T-helper 1 cell treated with Interleukin-12 subunit alpha and Interleukin-12 subunit beta and Interleukin-4 antibody, amounts not matched to agents 30 μg/mL and 1 μg/mL, for 36 hours (primary cell): ENCODE results near the gene CAPN2.
"Not testable (repeated sequence)": the region's sequence is repeated elsewhere in the genome, so short reads cannot be mapped to it uniquely, and the experiment has no call there.

Source experiments
- H3K27ac Mint-ChIP-seq: one replicate; pipeline ENCODE4 v1.8.0; 2021; ENCODE audit warnings: mild to moderate bottlenecking, mixed read lengths
- H3K27me3 Mint-ChIP-seq: one replicate; pipeline ENCODE4 v1.8.0; 2021; ENCODE audit warnings: low read depth, mixed read lengths
- H3K36me3 Mint-ChIP-seq: one replicate; pipeline ENCODE4 v1.8.0; 2021; ENCODE audit warnings: low read depth, mixed read lengths
- H3K4me1 Mint-ChIP-seq: one replicate; pipeline ENCODE4 v1.8.0; 2021; ENCODE audit warnings: low read depth, mixed read lengths
- H3K4me3 Mint-ChIP-seq: one replicate; pipeline ENCODE4 v1.8.0; 2021; ENCODE audit warnings: mild to moderate bottlenecking, moderate library complexity, mixed read lengths
- H3K9me3 Mint-ChIP-seq: one replicate; pipeline ENCODE4 v1.8.0; 2021; ENCODE audit warnings: mixed read lengths

CAPN2 gene

DNA sequence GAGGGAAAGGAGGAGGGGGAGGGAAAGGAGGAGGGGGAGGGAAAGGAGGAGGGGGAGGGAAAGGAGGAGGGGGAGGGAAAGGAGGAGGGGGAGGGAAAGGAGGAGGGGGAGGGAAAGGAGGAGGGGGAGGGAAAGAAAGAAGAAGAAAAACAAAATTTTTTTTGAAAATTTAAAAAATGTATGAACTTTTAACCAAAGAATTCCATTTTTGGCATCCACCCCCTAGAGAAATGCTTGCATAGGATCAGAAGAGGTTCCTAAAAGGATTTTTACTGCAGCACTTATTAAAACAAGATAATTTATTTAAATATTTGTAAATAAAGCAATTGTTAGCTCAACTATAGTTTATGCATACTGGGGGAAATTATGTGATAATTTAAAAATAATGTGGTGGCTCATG is 104.9 kb downstream of the CAPN2 start:
- H3K9me3 Mint-ChIP-seq, H3K27ac Mint-ChIP-seq, H3K4me3 Mint-ChIP-seq, H3K27me3 Mint-ChIP-seq: not testable (repeated sequence)
- H3K4me1 Mint-ChIP-seq = peaks cover 23% of the 10 kb centered on the region
- peaks cover 18% of the 10 kb centered on the region for H3K36me3 Mint-ChIP-seq

DNA sequence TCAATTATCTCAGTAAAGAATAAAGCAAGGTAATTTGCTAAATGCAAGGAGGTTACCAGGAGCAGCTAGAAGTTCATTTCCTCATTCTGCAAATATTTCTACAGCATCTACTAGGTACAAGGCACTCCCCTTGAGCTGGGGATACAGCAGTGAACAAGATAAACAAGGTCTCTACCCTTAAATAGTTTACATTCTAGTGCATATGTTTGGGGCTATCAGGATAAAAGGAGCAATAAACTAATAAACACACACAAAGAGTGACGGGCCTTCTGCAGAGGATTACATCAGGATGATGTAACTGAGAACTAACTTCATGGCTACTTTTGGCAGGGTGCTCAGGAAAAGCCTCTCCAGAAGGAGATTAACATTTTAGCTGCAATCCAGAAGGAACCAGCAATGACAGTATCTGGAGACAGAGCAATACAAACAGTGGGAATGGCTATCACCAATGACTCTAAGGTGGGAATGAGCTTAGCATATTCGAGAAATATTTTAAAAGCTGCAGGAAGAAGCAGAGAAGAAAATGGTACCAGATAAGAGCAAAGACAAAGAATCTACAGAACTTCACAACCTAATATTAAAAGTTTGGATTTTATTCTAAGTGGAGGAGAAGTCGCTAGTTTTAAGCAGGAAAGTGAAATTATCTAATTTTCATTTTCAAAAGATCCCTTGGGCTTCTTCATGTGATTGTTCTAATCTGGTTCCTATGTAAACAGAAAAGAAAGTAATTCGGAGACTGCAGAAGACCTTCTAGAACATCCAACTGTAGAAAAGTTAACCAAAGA is 107.6 kb downstream of the CAPN2 start:
- no peak overlapping the region for H3K4me3 Mint-ChIP-seq
- H3K4me1 Mint-ChIP-seq = peaks cover 13% of the 10 kb centered on the region
- H3K36me3 Mint-ChIP-seq = peaks cover 5% of the 10 kb centered on the region
- H3K27me3 Mint-ChIP-seq = no peaks in the 10 kb centered on the region
- H3K27ac Mint-ChIP-seq = no peak overlapping the region
- H3K9me3 Mint-ChIP-seq = no peaks in the 10 kb centered on the region

DNA sequence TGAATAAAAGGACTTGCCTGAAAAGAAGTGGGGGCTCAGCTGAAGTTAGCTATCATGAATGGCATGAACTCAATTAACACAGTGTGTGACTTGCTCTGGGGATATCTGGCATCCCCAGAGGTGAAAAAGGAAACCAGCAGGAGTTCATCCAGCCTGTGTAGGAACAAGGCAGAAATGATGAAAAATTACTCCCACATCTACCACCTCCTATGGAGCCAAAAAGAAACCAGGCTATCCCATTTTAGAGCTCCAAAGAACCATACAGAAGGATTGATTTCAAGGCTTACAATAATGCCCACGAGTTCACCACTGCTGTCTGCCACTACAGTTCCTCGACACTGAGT is 108.1 kb downstream of the CAPN2 start:
- no peaks in the 10 kb centered on the region for H3K9me3 Mint-ChIP-seq
- peaks cover 3% of the 10 kb centered on the region for H3K36me3 Mint-ChIP-seq
- peaks cover 12% of the 10 kb centered on the region for H3K4me1 Mint-ChIP-seq
- H3K4me3 Mint-ChIP-seq = no peak overlapping the region
- H3K27ac Mint-ChIP-seq = no peak overlapping the region
- H3K27me3 Mint-ChIP-seq = no peaks in the 10 kb centered on the region

DNA sequence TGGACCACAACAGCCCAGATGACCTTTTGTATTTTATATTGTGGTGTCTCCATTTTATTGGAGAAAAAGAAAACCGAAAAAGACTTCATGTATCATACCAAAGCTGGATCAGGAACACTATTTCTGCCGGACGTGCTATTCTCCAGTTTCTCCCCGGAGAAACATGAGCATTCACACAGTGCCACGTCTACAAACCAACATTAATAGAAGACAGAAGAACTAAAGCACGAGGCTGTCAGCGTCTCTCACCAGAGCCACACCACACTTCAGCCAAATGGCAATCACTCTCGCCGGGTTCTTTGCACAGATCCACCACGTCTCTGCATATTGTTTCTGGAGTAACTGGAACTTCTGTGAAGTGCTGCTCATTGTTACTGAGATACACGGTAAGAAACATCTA is 108.6 kb downstream of the CAPN2 start:
- H3K4me1 Mint-ChIP-seq = peaks cover 15% of the 10 kb centered on the region
- H3K27ac Mint-ChIP-seq = no peak overlapping the region

DNA sequence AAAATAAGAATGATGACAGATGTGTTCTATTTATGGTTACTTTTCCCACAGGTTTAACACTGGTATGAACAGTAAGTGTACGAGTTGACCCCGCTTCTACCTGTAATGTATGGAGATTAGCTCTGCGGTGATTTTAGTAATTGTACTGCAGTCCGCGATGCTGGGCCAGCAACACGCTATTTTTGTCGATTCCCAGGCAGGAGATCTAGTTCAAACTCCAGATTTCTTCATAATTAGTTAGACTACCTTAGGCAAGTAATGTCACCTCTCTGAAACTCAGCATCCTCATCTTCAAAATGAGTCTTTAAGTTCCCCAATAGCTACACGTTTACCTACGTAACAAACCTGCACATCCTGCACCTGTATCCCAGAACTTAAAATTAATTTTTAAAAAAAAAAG is 111.9 kb downstream of the CAPN2 start:
- Mint-ChIP-seq H3K36me3 (peaks cover 7% of the 10 kb centered on the region), H3K9me3 (no peaks in the 10 kb centered on the region), H3K4me1 (peaks cover 32% of the 10 kb centered on the region), H3K27ac (no peak overlapping the region), H3K4me3 (no peak overlapping the region), H3K27me3 (no peaks in the 10 kb centered on the region)

More for the DNA sequence above, 108.6 kb downstream of the CAPN2 start:
- Mint-ChIP-seq H3K9me3 (no peaks in the 10 kb centered on the region), H3K4me3 (no peak overlapping the region), H3K27me3 (no peaks in the 10 kb centered on the region), H3K36me3 (peaks cover 3% of the 10 kb centered on the region)

DNA sequence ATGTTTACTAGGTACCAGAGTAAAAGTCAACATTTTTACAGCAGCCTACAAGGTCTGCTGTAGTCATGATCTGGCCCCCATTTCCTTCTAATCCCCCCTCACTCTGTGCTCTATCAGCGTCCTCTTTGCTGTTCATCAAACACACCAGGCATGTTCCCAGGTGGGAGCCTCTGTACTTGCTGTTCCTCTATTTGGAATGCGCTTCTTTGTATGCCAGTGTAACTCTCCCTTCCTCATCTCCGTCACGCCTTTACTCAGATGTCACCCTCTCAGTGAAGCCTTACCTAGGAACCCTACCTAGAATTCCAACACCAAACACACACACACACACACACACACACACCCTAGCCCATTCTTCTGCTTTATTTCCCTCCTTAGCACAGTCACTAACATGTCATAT is 112.4 kb downstream of the CAPN2 start:
- Mint-ChIP-seq H3K4me3 (no peak overlapping the region), H3K9me3 (no peaks in the 10 kb centered on the region), H3K36me3 (peaks cover 8% of the 10 kb centered on the region), H3K27ac (no peak overlapping the region), H3K27me3 (no peaks in the 10 kb centered on the region), H3K4me1 (peaks cover 32% of the 10 kb centered on the region)
